Measurements from ENCODE around the gene APMAP.
"Not testable (repeated sequence)": the region's sequence is repeated elsewhere in the genome, so short reads cannot be mapped to it uniquely, and the experiment has no call there.

The APMAP gene

DNA sequence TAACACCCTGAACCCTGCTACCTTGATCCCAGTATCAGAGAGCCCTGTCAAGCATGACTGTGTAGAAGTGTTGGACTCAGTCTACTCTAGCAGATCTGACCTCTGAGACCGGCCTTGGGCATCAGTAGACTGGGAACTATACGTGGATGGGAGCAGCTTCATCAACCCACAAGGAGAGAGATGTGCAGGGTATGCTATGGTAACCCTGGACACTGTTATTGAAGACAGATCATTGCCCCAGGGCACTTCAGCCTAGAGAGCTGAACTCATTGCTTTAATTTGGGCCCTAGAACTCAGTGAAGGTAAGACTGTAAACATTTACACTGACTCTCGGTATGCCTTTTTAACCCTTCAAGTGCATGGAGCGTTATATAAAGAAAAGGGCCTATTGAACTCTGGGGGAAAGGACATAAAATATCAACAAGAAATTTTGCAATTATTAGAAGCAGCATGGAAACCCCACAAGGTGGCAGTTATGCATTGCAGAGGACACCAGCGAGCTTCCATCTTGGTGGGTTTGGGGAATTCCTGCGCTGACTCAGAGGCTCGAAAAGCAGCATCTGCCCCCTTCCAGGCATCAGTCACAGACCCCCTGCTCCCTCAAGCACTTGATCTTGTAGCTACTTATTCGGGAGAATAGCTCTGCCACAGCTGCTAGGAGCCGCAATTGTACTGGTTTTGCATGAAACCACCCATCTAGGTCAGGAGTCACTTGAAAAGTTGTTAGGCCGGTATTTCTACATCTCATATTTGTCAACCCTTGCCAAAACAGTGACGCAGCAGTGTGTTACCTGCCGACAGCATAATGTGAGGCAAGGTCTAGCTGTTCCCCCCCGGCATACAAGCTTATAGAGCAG, 62.5 kb downstream of the APMAP start:
- not testable (repeated sequence) for DNase-seq

DNA sequence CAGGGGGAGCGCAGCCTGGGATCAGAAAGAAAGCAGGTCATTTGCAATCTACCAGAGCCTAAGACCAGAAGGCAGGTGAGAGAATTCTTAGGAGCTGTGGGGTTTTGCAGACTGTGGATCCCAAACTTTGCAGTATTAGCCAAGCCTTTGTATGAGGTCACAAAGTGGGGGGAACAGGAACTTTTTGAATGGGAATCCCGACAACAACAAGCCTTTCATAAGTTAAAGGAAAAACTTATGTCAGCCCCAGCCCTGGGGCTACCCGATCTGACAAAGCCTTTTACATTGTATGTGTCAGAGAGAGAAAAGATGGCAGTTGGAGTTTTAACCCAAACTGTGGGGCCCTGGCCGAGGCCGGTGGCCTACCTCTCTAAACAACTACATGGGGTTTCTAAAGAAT, 63.3 kb downstream of the APMAP start:
- DNase-seq: not testable (repeated sequence)

- DNase-seq: not testable (repeated sequence)
Observed at GRCh38 chr20:24920706-24921105, 71.8 kb downstream of the APMAP start.

DNA sequence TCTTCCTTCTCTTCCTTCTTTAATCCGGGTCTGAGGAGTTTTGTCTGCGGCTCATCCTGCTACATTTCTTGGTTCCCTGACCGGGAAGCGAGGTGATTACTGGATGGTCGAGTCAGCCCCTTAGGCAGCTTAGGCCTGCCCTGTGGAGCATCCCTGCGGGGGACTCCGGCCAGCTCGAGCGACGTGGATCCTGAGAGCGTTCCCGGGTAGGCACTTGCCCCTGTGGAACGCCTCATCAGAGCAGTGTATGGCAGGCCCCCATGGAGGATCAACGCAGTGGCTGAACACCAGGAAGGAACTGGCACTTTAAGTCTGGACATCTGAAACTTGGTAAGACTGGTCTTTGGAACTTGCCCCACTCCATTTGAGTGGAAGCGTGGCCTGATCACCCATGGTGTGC, 72.9 kb downstream of the APMAP start:
- not testable (repeated sequence) for DNase-seq

GRCh38 chr20:24918579-24919566, 73.7 kb downstream of the APMAP start:
- DNase-seq: no peak

DNA sequence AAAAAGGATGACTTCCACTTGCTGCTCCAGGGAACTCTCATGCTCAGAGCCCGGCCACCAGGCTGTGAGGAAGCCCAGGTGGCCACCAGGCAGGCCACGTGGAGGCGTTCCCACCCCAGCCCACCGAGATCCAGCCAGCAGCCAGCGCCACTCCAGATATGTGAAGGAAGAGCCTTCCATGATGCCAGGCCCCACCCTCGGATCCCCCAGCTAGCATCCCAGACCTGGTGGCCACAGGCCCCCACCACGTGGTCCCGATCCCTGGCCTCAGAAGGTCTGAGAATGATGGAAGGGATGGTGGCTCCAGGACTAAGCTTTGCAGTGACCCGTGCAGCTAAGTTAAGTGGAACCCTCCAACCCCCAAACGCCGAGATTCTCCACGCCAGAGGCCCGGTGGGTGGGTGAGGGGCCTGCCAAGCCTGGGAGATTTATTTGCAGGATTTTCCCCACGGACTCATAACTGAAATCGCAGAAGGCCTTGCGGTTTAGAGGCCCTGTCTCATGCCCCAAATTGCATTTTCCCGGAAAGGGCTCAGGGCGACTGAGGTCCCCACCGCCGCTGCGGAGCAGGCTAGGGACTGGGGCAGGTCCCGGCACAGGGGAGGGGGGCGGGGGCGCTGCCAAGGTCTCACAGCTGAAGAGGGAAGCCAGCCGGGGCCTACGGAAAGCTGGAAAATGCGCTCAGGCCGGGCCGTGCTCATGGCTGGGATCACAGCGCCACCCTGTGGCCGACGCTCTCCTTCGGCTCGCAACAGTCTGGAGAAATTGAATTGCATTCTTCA, 74.6 kb downstream of the APMAP start:
- peak in 1 of 4 experiments; percentile 21 for DNase-seq

GRCh38 chr20:24917056-24917455, 75.5 kb downstream of the APMAP start:
- no peak for DNase-seq

DNA sequence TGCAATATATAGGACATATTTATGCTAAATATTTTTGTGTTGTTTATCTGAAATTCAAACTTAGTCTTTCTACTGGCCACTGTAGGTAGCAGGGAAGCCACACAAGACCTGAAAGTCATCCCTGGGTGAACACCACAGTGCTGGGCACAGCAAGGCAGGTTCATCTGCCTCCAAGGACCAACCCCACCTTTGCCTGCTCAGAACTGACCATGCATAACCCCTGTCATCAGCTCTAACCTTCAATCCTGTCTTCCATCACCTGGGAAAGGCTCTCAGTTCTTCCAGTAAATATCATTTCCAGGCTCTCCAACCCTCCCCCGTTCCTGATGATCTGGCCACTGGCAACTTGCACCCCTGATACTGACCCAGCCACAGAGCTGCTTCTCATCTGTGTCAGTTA, 76.1 kb downstream of the APMAP start:
- DNase-seq: no peak

- no peak for DNase-seq
Observed at GRCh38 chr20:24915892-24916291, 76.7 kb downstream of the APMAP start.

DNA sequence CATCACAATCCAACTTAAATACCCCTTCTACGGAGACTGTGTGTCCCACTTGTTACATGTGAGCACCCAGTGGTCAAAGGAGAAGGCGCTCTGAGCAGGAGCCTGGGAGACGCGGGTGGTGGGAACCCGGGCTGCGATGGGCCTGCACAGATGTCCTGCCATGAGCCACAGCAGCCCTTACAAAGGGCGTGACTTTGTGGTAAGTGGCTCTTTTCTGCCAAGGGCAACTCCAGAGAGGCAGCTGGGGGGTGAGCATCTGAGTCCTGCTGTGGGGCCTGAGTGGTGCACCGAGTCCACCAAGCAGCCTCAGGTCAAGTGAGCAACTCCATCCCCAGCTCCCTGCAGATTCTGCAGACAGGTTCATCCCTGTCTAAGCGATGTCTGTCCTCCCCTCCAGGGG, 77.1 kb downstream of the APMAP start:
- no peak for DNase-seq

- DNase-seq: no peak
Observed at GRCh38 chr20:24914388-24915241, 77.9 kb downstream of the APMAP start.

- DNase-seq: no peak
Observed at GRCh38 chr20:24913076-24913628, 79.4 kb downstream of the APMAP start.
